SHP77 treated with DMSO at 0.1 percent for 48 hours (cell line): ENCODE measurements around the gene TARBP1.

Source experiments
- DNase-seq: peaks from one replicate; lab custom pipeline; 2025; lab: John Stamatoyannopoulos, UW

Gene TARBP1

DNA sequence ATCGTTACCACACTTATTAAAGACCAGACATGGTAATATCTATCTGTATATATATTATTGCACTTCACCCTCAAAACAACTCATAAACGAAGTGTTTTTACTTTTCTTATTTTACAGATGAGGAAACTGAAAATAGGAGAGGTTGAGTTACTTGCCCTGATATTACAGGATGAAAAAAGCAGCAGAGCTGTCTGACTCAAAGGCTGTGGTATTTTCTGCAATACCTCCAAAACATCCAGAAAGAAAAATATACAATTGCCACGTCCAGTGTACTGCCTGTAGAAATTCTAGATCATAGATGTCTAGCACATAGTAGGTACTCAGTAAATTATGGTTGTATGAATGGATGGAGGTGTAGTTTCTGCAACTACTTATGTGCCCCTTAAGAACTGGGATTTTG lies 5.2 kb upstream of the TARBP1 start:
- DNase-seq, result no peak

DNA sequence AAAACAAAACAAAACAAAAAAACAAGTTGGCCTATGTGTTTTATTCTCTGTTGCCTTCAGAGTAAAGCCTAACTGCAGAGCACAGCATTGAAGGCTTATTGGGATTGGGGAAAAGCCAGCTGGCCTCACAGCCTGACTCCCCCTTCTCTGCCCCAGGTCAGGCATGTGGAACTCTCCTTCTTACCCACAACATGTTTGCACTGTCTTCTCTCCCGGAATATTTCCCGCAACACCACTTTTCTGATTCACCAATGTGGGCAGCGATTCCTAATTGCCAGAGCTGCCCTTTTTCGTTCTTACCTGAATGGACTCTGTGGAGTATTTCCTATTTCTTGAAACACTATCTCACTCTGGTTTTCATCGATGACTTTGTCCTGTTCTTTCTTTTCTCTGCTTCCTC lies 2.8 kb upstream of the TARBP1 start:
- no peak for DNase-seq

DNA sequence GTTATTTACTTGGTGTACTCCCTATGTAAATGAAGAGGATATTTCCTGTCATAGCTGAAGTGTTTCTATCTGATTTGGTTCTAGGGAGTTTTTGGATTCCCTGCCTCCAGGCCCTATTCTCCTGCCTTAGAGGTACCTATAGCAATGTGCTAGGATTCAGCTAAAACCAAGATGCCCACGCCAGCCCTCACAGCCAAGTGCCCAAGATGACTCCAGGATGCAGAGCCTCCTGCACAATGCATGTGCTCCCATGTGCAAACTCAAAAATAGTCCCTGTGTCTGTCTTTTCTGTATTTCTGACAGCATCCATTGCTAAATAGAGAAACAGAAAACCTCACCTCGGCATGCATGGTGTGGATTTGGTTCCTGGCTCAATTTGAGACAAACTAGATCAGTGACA lies 887 bp upstream of the TARBP1 start:
- no peak for DNase-seq

DNA sequence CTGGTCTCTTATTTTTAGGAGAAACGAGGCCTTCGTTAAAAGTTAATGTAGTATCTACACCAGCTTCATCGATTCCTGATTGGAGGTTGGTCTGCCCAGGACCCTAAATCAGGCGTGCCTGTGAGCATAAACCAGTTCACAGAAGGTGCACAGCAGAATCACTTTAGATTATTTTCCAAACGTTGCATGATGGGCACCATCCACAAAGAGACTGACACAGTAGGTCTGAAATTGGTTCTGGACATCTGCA lies 256 bp upstream of the TARBP1 start:
- DNase-seq, result no peak

DNA sequence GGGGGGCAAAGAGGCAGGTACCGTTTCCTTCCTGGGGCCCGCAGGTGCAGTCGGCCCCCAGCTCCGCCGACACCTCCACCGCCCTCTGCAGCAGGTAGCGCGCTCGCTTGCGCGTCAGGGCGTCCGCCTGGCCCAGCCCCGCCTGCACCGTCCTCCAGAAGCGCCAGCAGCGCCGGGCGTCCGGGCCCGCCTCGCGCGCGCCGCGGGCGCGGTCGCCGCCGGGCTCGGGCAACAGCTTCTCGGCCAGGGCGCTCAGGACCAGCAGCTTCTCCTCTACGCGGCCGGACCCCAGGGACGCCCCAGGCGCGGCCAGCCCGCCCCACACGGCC lies 863 bp downstream of the TARBP1 start:
- no peak for DNase-seq

DNA sequence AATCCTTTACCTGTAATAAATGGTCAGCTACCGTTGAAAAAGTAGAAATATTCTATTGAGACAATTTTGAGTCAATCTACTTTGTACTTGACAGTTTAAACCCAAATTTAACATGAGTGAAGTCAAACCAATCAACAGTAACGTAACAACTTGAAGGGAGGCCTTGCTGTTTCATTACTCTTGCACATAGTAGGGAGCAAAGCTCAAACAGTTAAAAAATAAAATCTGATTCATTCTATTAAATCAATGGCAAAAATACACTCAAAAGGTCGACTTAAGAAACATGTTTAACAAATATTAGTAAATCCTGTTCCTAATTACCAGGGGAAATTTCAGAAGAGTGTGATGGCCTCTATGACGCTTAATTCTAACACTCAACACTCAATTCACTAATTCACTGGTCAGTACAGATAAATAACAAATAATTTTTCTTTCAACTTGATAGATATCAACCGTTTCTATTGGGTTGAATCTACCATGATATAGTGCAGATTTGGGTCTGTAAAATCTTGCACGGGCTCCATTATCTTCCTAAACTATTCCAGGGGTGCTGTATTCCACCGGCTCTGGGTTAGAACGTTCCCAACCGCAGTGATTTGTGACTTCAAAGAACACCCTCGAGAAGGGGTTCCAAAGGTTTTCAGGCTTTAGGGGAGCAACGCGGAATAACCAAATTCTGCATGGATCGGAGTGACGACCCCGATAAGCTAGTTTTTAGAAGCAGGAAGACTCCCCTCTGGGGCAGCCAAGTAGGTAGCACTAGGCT lies 1.4 kb downstream of the TARBP1 start:
- DNase-seq, result no peak

DNA sequence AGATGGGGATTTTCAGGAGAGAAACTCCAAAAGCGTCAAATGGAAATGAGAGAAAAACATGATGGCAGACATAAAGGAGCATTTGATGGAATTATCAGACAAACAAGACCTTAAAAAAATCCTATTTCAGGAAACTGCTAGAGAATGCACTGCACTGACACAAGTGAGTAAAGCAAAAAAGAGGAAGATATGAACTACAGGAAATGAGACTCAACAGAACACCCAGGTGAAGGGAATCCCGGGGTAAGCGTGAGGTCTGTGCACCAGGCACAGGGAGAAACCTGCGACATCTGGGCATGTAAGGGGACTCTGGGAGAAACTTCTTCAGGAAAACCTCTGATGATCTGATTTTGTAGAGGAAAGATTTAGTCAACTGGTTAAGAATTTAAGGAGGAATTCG lies 2.8 kb downstream of the TARBP1 start:
- no peak for DNase-seq

DNA sequence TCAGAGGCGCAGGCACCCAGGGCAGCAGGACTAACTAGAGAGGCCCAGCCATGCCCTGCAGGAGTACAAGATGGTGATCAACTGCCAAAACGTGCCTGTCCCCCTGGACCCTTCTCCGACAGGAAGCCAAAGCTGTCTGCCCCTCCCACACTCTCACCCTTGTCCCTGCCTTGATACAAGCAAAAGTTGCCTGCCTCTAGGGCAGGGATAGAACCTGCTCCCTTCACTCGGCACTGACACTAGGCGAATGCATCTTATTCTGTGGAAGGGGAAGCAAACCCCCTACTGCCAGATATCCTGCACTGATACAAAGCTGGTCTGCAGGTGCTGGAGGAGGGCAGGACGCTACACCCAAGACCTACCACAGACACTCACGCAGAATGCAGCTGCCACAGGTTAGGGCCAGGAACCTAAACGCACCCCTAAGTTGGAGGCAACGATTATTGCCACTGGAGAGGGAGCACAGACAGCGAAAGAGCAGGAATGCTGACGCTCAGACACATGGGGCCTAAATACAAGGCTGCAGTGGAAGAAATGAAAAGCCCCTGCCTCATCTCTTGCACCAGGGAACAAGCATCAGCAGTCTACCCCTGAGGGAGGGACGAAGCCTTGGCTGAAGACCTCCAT lies 3.7 kb downstream of the TARBP1 start:
- no peak for DNase-seq

DNA sequence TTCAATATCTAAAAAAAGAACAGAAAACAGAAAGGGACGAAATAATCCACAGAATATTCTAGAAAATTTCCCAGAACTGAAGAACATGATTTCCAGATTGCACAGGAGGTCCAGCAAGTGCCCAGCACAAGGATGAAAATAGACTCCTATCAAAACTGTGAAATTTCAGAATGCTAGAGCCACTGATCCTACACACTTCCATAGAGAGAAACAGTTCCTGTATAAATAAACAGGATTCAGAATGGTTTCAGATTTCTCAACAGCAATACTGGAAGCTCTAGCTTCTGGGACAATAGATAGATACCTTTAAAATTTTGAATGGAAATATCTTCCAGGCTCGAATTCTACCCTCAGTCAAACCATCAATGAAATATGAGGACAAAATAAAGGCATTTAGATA lies 4.6 kb downstream of the TARBP1 start:
- no peak for DNase-seq

DNA sequence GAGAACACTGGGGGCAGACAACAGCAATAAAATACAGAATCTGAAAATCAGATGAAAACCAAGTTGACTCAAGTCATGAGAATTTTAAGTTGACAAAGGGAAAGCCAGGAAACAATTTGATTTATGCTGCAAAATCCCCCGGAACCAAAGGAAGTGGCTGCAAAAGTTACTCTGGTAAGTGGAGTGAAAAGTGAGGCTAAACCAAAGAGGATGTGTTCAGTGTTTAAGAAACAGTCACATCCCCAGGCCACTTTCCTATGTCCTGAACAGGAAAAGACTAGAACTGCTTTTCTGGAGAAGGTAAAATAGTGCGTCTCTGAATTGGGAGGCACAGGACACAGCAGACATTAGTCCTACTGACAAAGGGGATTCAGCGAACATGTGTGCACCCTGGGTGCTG lies 5.9 kb downstream of the TARBP1 start:
- no peak for DNase-seq

DNA sequence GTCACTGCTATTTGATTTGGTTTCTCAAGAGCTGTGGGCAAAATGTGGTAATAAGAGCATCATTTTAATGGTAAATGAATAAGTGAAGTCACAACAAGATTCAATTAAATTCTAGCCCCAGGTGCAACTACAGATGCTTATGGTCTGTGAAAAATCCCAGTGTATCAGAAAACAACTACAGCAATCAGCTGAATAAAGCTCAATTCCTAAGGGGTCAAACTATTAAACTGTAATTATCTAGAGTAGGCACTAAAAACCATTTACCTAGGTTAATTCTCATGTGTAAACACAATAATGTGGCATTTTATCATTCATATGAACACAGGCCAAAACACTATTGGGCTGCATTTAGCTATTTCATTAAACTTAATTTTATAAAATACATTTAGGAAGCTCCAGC lies 9.6 kb downstream of the TARBP1 start:
- DNase-seq, result no peak

DNA sequence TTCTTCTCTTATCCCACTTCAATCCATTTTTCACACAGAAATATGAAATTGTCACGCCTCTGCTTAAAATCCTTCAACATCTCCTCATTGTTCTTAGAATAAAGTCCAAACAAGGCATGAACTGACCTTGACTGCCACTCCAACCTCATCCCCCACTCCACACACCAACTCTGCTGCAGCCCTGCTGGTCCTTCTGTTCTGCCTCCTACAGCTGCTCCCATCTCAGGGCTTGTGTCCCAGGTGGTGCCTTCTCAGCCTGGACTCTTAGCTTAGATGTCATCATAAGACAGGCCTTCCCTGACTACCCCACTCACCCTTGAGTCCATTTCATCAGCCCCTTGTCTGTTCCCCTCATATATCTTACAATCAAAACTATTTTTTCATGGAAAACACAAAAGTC lies 10.4 kb downstream of the TARBP1 start:
- DNase-seq, result no peak

DNA sequence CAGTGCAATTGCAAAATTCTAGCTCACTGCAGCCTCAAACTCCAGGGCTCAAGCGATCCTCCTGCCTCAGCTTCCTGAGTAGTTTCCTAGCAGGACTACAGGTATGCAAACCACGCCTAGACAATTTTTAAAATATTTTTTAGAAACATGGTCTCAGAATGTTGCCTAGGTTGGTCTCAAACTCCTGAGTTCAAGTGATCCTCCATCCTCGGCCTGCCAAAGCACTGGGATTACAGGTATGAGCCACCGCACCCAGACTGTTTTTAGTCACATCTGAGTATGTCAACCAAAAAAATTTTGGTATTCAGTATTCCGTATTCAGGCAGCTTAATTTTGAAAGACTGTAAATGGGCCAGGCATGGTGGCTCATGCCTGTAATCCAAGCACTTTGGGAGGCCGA lies 11.2 kb downstream of the TARBP1 start:
- DNase-seq, result no peak

DNA sequence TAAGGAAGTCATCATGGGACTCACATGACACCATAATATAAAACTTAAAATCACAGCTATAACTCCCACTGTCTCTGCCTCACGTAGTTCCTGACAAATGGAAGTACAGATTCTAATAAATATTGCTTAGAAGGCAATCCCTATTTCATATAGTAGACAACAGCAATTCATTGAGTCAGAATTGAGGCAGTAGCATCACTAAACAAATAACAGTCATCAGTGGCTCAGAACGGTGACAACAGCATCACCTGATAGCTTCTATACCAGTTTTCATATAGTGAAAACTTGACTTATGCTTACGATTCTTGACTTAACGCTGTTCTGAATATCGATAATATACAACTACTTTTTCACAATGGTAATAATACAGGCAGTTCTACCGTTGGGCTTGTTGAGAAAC lies 12.0 kb downstream of the TARBP1 start:
- no peak for DNase-seq

DNA sequence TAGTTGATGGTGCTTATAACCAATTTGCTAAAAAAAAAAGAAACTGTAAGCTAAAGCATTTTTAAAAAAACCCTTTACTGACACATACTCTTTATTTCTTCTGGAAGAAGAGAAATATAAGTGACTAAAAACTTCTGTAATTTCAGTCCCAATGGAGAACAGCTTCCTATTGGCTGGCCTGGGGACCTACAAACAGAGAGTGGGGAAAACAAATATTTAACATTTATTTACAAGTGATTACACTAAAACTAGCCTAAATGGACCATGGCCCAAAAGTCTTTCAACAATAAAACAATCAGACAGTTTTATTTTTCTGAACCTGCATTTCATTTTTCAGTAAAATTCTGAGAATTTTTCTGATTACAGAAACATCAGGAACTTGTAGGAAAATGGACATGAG lies 15.2 kb downstream of the TARBP1 start:
- DNase-seq, result no peak

DNA sequence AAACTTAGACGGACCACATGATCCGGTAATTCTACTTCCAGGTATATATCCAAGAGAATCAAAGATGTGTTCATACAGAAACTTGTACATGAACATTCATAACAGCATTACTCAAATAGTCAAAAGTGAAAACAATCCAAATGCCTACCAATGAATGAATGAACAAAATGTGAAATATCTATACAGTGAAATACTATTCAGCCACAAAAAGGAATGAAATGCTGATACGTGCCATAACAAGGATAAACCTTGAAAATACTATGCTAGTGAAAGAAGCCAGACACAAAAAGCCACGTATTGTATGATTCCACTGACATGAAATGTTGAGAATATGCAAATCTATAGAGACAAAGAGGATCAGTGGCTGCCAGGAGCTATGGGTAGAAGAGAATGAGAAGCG lies 18.3 kb downstream of the TARBP1 start:
- DNase-seq, result no peak

DNA sequence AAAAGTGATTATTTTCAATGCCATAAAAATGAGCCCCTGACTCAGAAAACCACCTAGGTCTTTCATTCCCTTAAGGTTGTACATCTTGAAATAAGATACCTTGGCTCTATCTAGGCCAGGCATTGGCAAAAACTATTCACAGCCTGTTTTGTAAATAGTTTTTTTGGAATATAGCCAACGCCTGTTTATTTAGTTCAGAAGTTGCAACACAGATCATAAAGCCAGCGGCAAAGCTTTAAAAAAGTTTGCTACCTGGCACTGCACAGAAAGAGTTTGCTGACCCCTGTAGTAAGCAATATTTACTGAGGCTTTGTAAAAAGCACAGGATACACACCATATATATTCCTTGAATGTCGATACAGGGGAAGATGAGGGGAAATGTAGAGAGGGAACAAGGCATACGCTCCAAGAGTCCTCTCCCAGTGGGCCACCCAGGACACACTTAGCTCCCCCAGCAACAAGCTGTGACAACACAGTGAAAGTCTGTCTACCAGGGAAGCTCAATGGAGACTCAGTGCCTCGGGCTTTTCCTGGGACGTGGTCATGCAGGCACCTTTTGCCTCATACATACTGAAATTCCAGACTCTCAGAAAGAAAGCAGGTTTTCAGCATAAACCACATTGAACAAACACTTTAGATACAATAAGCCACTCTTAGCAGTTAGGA lies 20.5 kb downstream of the TARBP1 start:
- DNase-seq, result no peak

DNA sequence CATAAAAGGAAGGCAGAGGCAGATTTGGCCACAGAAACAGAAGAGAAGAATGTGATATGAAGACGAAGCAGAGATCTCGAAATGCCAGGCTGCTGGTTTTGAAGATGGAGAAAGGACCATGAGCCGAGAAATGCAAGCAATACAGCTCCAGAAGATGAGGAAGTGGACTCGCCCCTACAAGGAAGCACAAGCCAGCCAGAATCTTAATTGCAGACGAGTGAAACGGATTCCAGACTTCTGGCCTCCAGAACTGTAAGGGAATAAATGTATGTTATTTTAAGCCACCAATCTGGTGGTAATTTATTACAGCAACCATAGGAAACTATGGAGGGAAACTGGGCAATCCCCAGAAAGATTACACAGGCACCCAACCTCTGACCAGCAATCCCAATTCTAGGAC lies 24.1 kb downstream of the TARBP1 start:
- DNase-seq, result no peak

DNA sequence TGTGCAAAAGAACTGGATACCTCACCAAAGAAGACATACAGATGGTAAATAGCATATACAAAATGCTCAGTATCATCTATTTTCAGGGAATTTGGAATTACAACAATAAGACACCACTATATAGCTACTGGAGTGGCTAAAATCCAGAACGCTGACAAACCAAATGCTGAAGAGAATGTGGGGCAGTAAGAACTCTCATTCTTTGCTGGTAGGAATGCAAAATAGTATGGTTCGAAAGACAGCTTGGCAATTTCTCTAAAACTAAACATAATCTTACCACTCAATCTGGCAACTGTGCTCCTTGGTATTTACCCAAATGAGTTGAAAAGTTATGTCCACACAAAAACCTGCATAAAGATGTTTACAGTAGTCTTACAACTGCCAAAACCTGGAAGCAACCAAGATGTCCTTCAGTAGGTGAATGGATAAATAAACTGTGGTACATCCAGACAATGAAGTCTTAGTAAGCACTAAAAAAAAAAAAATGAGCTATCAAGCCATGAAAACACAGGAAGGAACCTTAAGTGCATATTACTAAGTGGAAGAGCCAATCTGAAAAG lies 26.5 kb downstream of the TARBP1 start:
- DNase-seq, result no peak

DNA sequence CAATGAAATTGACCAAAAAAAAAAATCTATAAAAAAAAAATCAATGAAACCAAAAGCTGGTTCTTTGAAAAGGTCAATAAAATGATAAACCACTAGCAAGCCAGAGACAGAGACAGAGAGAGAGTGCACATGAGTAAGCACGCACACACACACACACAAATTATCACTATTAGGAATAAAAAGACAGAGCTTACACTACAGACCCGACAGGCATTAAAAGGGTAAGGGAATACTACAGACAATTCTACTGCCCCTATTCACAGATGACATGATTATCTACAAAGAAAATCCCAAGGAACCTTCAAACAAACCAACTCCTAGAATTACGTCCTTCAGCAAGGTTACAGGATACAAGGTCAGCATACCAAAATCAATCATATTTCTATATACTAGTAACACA lies 38.6 kb downstream of the TARBP1 start:
- no peak for DNase-seq

DNA sequence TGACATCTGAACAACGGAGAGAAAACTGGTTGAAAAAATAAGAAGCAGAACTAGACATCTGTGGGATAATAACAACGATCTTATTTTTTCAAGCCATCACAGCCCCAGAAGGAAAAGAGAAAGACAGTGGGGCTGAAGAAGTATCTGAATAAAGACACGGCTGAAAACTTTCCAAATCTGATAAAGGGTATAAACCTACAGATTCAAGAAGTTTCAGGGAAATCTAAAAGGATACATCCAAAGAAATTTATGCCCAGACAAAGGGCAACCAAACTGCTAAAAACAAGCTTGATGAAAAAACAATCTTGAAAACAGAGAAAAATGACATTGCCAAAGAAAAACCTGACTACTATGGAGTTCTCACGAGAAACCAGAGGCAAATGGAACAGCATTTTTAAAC lies 40.4 kb downstream of the TARBP1 start:
- no peak for DNase-seq

DNA sequence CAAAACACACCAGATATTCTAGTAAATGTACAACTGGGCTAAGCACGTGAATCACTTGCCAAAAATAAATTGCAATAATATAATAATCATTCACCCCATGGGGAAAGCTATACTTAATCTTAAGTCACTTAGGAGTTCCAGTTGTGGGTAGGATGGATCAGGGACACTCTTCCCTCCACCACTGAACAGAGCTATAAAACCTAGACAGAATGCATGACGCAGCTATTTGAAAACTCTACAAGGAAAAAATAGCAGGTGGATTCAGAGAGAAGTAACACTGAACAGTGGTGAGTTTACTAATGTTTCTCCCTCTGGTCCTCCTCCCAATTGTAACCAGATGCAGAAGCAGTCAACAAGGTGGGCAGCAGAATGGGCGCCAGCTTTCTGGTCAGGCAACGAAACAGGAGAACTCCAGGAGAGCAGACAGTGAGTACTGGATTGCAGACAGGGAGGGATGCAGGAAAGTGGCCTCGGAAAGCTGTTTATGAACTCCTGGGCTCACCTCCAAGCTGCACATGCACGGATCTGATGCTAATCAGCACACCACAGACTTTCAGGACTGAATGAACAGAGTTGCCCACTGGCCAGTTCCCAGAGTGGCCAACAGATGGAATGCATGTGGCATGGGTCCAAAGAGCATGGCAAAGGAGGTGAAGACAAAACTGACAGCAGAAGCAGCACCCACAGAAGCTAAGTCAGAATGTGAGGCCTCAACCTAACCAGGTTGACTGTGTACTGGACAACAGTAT lies 41.4 kb downstream of the TARBP1 start:
- no peak for DNase-seq

DNA sequence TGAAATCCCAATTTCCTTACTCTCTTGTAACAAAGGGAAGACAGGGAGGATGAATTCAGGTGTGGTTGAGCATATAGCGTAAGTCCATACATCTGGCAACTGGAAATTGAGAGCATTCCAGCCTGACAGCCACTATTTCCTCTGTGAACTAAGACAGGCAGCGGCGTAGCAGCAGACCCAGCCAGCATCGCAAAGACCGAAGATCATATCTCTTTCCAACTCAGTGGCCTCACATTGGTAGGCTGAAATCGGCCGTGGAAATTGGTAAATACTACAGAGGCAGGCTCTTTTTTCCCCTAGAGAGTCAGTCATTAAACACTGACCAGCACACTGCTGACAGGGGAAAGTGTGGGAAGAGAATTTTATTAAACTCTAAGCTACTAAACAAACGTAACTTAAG lies 43.4 kb downstream of the TARBP1 start:
- no peak for DNase-seq
